HepG2 (cell line): ENCODE measurements around the gene VILL. TPM values are rescaled to one million over a fixed set of nuclear protein-coding genes. Genes with fewer than 3 reads are reported as not detected.

Source experiments
- CBX2 ChIP-seq, 2 experiments: fragments of 200-600 bp in 1 of 2; sonication (generic); formaldehyde crosslinking in 1 of 2; IDR thresholded peaks; 2 replicates each; pipeline versions ENCODE4 v1.7.0 to v1.8.1; 2018 to 2022; ENCODE audit warnings: low read depth in 2 of 2, low read length in 1 of 2, mild to moderate bottlenecking in 1 of 2, missing genetic modification reagents in 1 of 2
- GABPB1 ChIP-seq: IDR thresholded peaks from 2 replicates; pipeline ENCODE4 v1.6.1; 2016; ENCODE audit warnings: mild to moderate bottlenecking, missing genetic modification reagents, moderate library complexity, missing compliant biosample characterization
- HIVEP1 ChIP-seq: sonication (generic); formaldehyde crosslinking; IDR thresholded peaks from 2 replicates; pipeline ENCODE4 v1.4.0; 2020; ENCODE audit warnings: mild to moderate bottlenecking, missing genetic modification reagents
- HMGA1 ChIP-seq: sonication (generic); formaldehyde crosslinking; conservative IDR thresholded peaks from 2 replicates; pipeline ENCODE4 v1.4.0; 2020; ENCODE audit warnings: missing genetic modification reagents
- NCOR1 ChIP-seq: fragments of 200-600 bp; sonication (generic); IDR thresholded peaks from 2 replicates; pipeline ENCODE4 v1.7.0; 2017; ENCODE audit warnings: antibody characterized with exemption, low read length, borderline replicate concordance
- NONO ChIP-seq, 2 experiments: fragments of 450-650 bp in 1 of 2; sonication (generic) in 1 of 2; formaldehyde crosslinking in 1 of 2; IDR thresholded peaks in 1 of 2; conservative IDR thresholded peaks in 1 of 2; 2 replicates each; pipeline versions ENCODE4 v1.6.1 to v1.8.0; 2017 to 2022; ENCODE audit warnings: mild to moderate bottlenecking in 1 of 2, missing genetic modification reagents in 1 of 2, moderate library complexity in 1 of 2
- NR2F1 ChIP-seq, 2 experiments: fragments of 450-650 bp in 1 of 2; formaldehyde crosslinking in 1 of 2; IDR thresholded peaks; 2 replicates each; pipeline versions ENCODE4 v1.5.0 to v1.6.1; 2016 to 2020; ENCODE audit warnings: mild to moderate bottlenecking in 1 of 2, missing compliant biosample characterization in 1 of 2, missing genetic modification reagents in 1 of 2, moderate library complexity in 1 of 2
- SP2 ChIP-seq: sonication (generic); formaldehyde crosslinking; IDR thresholded peaks from 2 replicates; pipeline ENCODE4 v1.5.1; 2020; ENCODE audit warnings: mild to moderate bottlenecking, missing genetic modification reagents
- STAG1 ChIP-seq: sonication (generic); formaldehyde crosslinking; IDR thresholded peaks from 2 replicates; pipeline ENCODE4 v1.4.0; 2020; ENCODE audit warnings: missing genetic modification reagents
- SYNCRIP ChIP-seq: fragments of 200-400 bp; formaldehyde crosslinking; IDR thresholded peaks from 2 replicates; pipeline ENCODE4 v1.6.1; 2018; ENCODE audit warnings: mild to moderate bottlenecking, low read depth, low read length; ENCODE audit not compliant: insufficient read depth
- TSC22D2 ChIP-seq: sonication (generic); formaldehyde crosslinking; IDR thresholded peaks from 2 replicates; pipeline ENCODE4 v1.5.1; 2020; ENCODE audit warnings: missing genetic modification reagents, mild to moderate bottlenecking, borderline replicate concordance
- ZFY ChIP-seq: sonication (generic); formaldehyde crosslinking; IDR thresholded peaks from 2 replicates; pipeline ENCODE4 v1.4.0; 2020; ENCODE audit warnings: missing genetic modification reagents
- ZKSCAN8 ChIP-seq: IDR thresholded peaks from 2 replicates; pipeline ENCODE4 v1.6.1; 2016; ENCODE audit warnings: borderline replicate concordance, missing genetic modification reagents, missing compliant biosample characterization
- ZNF17 ChIP-seq: sonication (generic); formaldehyde crosslinking; IDR thresholded peaks from 2 replicates; pipeline ENCODE4 v1.5.0; 2020; ENCODE audit warnings: mild to moderate bottlenecking, missing genetic modification reagents
- ZNF225 ChIP-seq: sonication (generic); formaldehyde crosslinking; IDR thresholded peaks from 2 replicates; pipeline ENCODE4 v1.4.0; 2020; ENCODE audit warnings: mild to moderate bottlenecking, missing genetic modification reagents
- ZNF557 ChIP-seq: sonication (generic); formaldehyde crosslinking; IDR thresholded peaks from 2 replicates; pipeline ENCODE4 v1.4.0; 2020; ENCODE audit warnings: missing genetic modification reagents
- ZNF558 ChIP-seq: sonication (generic); formaldehyde crosslinking; IDR thresholded peaks from 2 replicates; pipeline ENCODE4 v1.9.0; 2022; ENCODE audit warnings: mild to moderate bottlenecking, missing genetic modification reagents, borderline replicate concordance
- polyA plus RNA-seq, 8 experiments: library from polyadenylated mRNA; depleted of rRNA in 3 of 8; stranded (reverse) in 7 of 8; unstranded in 1 of 8; fragments of >200 nt; fragmentation: Illumina TruSeq in 4 of 8; extraction: Trizol in 4 of 8; gene quantifications; 2 replicates each; pipeline versions ENCODE4 v1.2.1 to v1.2.3, GENCODE V29; 2011 to 2016; ENCODE audit warnings: low read depth in 4 of 8, missing spikeins in 1 of 8, mixed read lengths in 1 of 8; ENCODE audit not compliant: insufficient read depth in 1 of 8
- total RNA-seq, 5 experiments: library from RNA; depleted of rRNA; stranded (reverse); fragments of >200 nt; fragmentation: Illumina TruSeq; extraction: Trizol; gene quantifications; 2 replicates each; pipeline ENCODE4 v1.2.3, GENCODE V29; 2016; ENCODE audit warnings: low read depth in 1 of 5
- TF ChIP-seq, protein P1 (sequence below): conservative IDR thresholded peaks from 2 replicates; pipeline ENCODE4 v1.6.1; 2018; ENCODE audit warnings: missing genetic modification reagents
- TF ChIP-seq, protein P2 (sequence below): sonication (generic); formaldehyde crosslinking; IDR thresholded peaks from 2 replicates; pipeline ENCODE4 v1.5.0; 2020; ENCODE audit warnings: mild to moderate bottlenecking, missing genetic modification reagents, moderate library complexity
- TF ChIP-seq, protein P3 (sequence below): sonication (generic); formaldehyde crosslinking; IDR thresholded peaks from 2 replicates; pipeline ENCODE4 v1.8.1; 2023; ENCODE audit warnings: mild to moderate bottlenecking, missing genetic modification reagents
- TF ChIP-seq, protein P4 (sequence below): sonication (generic); formaldehyde crosslinking; IDR thresholded peaks from 2 replicates; pipeline ENCODE4 v1.4.0; 2020; ENCODE audit warnings: mild to moderate bottlenecking, missing genetic modification reagents
- TF ChIP-seq, protein P5 (sequence below): sonication (generic); formaldehyde crosslinking; IDR thresholded peaks from 2 replicates; pipeline ENCODE4 v1.4.0; 2020; ENCODE audit warnings: mild to moderate bottlenecking, missing genetic modification reagents

Gene VILL
- total and polyA plus RNA-seq, 2 of the 13 experiments (the other 11 are each of a cell fraction or from before 2014, with no cell fraction given): 3.2 to 5.3 TPM

DNA sequence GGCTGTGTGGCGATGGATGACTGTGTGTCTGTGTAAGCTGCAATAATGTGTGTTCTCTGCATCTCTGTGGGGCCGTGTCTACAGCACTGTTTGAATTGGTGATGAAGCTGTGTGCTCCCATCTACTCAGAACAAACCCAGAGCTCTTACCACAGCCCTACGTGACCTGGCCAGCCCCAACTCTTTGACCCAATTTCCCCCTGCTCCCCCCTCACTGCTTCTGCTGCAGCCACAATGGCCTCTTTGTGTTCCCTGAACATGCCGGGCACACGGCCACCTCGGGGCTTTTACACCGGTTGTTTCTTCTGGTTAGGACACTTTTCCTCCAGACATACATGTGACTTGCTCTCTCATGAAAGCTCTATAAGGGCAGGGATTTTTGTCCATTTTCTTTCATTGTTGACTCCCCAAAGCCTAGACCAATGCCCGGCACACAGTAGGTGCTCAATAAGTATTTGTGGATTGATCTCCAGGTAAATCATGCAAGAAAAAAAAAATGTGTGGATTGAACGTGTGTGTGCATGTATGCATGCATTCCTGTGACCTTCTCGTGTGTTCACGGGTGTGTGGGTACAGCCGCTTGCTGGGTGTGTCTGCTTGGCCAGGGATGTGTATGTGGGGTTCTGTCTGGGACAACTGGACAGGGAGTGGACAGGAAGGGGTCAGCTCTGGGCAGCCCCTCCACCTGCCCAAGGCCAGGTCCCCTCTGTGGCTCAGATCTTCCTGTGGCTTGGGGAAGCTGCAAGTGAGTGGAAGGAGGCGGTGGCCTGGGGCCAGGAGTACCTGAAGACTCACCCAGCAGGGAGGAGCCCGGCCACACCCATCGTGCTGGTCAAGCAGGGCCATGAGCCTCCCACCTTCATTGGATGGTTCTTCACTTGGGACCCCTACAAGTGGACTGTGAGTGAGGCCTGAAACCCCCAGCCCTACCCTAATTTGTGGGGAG lies 14.8 kb downstream of the VILL start (continued):
- TF ChIP-seq, protein P1, sequence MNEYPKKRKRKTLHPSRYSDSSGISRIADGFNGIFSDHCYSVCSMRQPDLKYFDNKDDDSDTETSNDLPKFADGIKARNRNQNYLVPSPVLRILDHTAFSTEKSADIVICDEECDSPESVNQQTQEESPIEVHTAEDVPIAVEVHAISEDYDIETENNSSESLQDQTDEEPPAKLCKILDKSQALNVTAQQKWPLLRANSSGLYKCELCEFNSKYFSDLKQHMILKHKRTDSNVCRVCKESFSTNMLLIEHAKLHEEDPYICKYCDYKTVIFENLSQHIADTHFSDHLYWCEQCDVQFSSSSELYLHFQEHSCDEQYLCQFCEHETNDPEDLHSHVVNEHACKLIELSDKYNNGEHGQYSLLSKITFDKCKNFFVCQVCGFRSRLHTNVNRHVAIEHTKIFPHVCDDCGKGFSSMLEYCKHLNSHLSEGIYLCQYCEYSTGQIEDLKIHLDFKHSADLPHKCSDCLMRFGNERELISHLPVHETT (CRISPR knock-in tag): no peak
- TF ChIP-seq NONO (IDR thresholded peaks at IDR 0.05) (no peak), NONO (CRISPR knock-in tag; conservative IDR thresholded peaks at IDR 0.05) (no peak), SP2 (CRISPR knock-in tag) (no peak), ZNF558 (CRISPR knock-in tag) (no peak), ZFY (CRISPR knock-in tag) (0 out of 2 replicates have a peak, but pooled peaks have one; percentile 49), NCOR1 (no peak), TSC22D2 (CRISPR knock-in tag) (no peak), NR2F1 (CRISPR knock-in tag; IDR thresholded peaks at IDR 0.05) (peak in 1 of 2 experiments; percentile 2; a peak in 1 of 4 replicates), CBX2 (IDR thresholded peaks at IDR 0.05; ENCODE audit: low read depth, low read length) (no peak), CBX2 (CRISPR knock-in tag; IDR thresholded peaks at IDR 0.05; ENCODE audit: low read depth) (no peak), SYNCRIP (no peak), ZKSCAN8 (CRISPR knock-in tag) (no peak), ZNF225 (CRISPR knock-in tag) (no peak), GABPB1 (CRISPR knock-in tag) (no peak), HMGA1 (CRISPR knock-in tag) (no peak), HIVEP1 (CRISPR knock-in tag) (no peak), STAG1 (CRISPR knock-in tag) (no peak), ZNF557 (CRISPR knock-in tag) (no peak), ZNF17 (CRISPR knock-in tag) (no peak)
- TF ChIP-seq, protein P2, sequence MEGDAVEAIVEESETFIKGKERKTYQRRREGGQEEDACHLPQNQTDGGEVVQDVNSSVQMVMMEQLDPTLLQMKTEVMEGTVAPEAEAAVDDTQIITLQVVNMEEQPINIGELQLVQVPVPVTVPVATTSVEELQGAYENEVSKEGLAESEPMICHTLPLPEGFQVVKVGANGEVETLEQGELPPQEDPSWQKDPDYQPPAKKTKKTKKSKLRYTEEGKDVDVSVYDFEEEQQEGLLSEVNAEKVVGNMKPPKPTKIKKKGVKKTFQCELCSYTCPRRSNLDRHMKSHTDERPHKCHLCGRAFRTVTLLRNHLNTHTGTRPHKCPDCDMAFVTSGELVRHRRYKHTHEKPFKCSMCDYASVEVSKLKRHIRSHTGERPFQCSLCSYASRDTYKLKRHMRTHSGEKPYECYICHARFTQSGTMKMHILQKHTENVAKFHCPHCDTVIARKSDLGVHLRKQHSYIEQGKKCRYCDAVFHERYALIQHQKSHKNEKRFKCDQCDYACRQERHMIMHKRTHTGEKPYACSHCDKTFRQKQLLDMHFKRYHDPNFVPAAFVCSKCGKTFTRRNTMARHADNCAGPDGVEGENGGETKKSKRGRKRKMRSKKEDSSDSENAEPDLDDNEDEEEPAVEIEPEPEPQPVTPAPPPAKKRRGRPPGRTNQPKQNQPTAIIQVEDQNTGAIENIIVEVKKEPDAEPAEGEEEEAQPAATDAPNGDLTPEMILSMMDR (CRISPR knock-in tag): no peak
- TF ChIP-seq, protein P3, sequence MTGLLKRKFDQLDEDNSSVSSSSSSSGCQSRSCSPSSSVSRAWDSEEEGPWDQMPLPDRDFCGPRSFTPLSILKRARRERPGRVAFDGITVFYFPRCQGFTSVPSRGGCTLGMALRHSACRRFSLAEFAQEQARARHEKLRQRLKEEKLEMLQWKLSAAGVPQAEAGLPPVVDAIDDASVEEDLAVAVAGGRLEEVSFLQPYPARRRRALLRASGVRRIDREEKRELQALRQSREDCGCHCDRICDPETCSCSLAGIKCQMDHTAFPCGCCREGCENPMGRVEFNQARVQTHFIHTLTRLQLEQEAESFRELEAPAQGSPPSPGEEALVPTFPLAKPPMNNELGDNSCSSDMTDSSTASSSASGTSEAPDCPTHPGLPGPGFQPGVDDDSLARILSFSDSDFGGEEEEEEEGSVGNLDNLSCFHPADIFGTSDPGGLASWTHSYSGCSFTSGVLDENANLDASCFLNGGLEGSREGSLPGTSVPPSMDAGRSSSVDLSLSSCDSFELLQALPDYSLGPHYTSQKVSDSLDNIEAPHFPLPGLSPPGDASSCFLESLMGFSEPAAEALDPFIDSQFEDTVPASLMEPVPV (CRISPR knock-in tag): no peak
- TF ChIP-seq, protein P4, sequence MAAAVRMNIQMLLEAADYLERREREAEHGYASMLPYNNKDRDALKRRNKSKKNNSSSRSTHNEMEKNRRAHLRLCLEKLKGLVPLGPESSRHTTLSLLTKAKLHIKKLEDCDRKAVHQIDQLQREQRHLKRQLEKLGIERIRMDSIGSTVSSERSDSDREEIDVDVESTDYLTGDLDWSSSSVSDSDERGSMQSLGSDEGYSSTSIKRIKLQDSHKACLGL (CRISPR knock-in tag): no peak
- TF ChIP-seq, protein P5, sequence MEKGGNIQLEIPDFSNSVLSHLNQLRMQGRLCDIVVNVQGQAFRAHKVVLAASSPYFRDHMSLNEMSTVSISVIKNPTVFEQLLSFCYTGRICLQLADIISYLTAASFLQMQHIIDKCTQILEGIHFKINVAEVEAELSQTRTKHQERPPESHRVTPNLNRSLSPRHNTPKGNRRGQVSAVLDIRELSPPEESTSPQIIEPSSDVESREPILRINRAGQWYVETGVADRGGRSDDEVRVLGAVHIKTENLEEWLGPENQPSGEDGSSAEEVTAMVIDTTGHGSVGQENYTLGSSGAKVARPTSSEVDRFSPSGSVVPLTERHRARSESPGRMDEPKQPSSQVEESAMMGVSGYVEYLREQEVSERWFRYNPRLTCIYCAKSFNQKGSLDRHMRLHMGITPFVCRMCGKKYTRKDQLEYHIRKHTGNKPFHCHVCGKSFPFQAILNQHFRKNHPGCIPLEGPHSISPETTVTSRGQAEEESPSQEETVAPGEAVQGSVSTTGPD (CRISPR knock-in tag): no peak
